ENCODE results near the gene SHC2. TPM values are rescaled to one million over a fixed set of nuclear protein-coding genes. Genes with fewer than 3 reads are reported as not detected.

SHC2 gene
- total and polyA plus RNA-seq, 2 donors (not counting 3 experiments of a cell fraction or from before 2014, with no cell fraction given): 7.5 to 11.8 TPM

DNA sequence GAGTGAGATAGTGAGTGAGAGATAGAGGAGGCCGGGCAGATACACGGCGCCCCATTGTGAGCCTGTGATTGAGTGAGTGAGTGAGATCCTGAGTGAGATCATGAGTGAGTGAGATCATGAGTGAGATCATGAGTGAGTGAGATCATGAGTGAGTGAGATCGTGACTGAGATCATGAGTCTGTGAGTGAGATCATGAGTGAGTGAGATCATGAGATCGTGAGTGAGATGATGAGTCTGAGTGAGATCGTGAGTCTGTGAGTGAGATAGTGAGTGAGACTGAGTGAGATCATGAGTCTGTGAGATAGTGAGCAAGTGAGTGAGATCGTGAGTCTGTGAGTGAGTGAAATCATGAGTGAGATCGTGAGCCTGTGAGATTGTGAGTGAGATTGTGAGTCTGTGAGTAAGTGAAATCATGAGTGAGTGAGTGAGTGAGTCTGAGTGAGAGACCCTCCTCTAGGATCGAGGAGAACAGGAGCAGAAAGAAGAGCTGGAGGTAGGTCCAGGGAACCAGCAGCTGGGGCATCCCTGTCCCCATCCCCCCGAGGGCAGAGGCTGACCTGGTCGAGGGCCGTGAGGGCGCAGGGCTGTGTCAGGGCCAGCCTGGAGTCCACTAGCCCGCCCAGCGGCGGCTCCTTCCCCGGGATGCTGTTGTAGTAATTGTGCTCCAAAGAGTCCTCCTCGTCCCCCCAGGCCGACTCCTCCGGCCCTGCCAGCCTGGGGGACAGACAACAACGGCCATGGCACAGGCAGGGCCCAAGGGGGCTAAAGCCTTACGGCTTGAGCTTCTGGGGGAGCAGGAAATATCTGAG is 26.5 kb downstream of the SHC2 start:
- no TSS peak for BruUV-seq (replicated peaks)
- DNase-seq (ENCODE audit: low read depth, low spot score): no peak
- Histone ChIP-seq H3K9me1 (replicated peaks; ENCODE audit: control insufficient read depth, extremely low read depth, insufficient read depth, low read length) (no peaks in the 10 kb centered on the region), H3K9ac (replicated peaks; ENCODE audit: extremely low read depth, insufficient read depth, low read length) (no peak overlapping the region), H3K4me3 (replicated peaks in 1 of 3; ENCODE audit: insufficient read depth in 1 of 3, low read depth in 1 of 3, low read length in 3 of 3) (no peak overlapping the region), H3K36me3 (ENCODE audit: control insufficient read depth in 2 of 2, extremely low read depth in 1 of 2, insufficient read depth in 2 of 2, low read length in 2 of 2) (no peaks in the 10 kb centered on the region), H3K27me3 (ENCODE audit: control insufficient read depth in 2 of 2, insufficient read depth in 2 of 2, low read length in 2 of 2) (no peaks in the 10 kb centered on the region), H3K4me1 (ENCODE audit: control insufficient read depth, extremely low read depth, insufficient read depth, low read length) (no peaks in the 10 kb centered on the region), H3K4me2 (ENCODE audit: insufficient read depth, low read length) (no peak overlapping the region), H3K79me2 (ENCODE audit: control insufficient read depth, insufficient read depth, low read length) (no peaks in the 10 kb centered on the region), H2AFZ (ENCODE audit: low read depth, low read length) (no peak overlapping the region), H3K9me3 (replicated peaks; ENCODE audit: control insufficient read depth, insufficient read depth, low read length) (no peaks in the 10 kb centered on the region), H3K27ac (ENCODE audit: insufficient read depth, low read depth, low read length) (no peak overlapping the region), H4K20me1 (replicated peaks; ENCODE audit: control insufficient read depth, extremely low read depth, insufficient read depth, low read length) (no peaks in the 10 kb centered on the region)
- ChIA-PET POLR2A (no interaction called here), CTCF (no interaction called here)
- intact Hi-C loops (cut with micrococcal nuclease): no loop called here
- dilution Hi-C loops (cut with MboI; ENCODE audit: extremely low pct_ligation_motif_present, low sequenced_read_pairs): no loop called here
- TF ChIP-seq MYC (IDR thresholded peaks at IDR 0.05; ENCODE audit: low read depth, low read length): no peak
- TF ChIP-seq POLR2A (IDR thresholded peaks at IDR 0.05; ENCODE audit: low read depth, low read length): no peak
- TF ChIP-seq JUN (IDR thresholded peaks at IDR 0.05; ENCODE audit: borderline replicate concordance, insufficient read depth, insufficient read length, low read depth): no peak
- TF ChIP-seq EZH2 (IDR thresholded peaks at IDR 0.05; ENCODE audit: borderline replicate concordance, low read depth, low read length, severe bottlenecking): no peak
- no peak for TF ChIP-seq FOS (IDR thresholded peaks at IDR 0.05; ENCODE audit: borderline replicate concordance, insufficient read depth, low read length)
- TF ChIP-seq, protein P1, sequence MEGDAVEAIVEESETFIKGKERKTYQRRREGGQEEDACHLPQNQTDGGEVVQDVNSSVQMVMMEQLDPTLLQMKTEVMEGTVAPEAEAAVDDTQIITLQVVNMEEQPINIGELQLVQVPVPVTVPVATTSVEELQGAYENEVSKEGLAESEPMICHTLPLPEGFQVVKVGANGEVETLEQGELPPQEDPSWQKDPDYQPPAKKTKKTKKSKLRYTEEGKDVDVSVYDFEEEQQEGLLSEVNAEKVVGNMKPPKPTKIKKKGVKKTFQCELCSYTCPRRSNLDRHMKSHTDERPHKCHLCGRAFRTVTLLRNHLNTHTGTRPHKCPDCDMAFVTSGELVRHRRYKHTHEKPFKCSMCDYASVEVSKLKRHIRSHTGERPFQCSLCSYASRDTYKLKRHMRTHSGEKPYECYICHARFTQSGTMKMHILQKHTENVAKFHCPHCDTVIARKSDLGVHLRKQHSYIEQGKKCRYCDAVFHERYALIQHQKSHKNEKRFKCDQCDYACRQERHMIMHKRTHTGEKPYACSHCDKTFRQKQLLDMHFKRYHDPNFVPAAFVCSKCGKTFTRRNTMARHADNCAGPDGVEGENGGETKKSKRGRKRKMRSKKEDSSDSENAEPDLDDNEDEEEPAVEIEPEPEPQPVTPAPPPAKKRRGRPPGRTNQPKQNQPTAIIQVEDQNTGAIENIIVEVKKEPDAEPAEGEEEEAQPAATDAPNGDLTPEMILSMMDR (IDR thresholded peaks at IDR 0.05; ENCODE audit: extremely low read depth in 1 of 2, insufficient read depth in 1 of 2, low read depth in 1 of 2, low read length in 2 of 2): no peak
- no peak for TF ChIP-seq POLR2AphosphoS5 (IDR thresholded peaks at IDR 0.05; ENCODE audit: insufficient read depth, low read depth, low read length)
- TF ChIP-seq, protein P2, sequence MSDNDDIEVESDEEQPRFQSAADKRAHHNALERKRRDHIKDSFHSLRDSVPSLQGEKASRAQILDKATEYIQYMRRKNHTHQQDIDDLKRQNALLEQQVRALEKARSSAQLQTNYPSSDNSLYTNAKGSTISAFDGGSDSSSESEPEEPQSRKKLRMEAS (IDR thresholded peaks at IDR 0.05; ENCODE audit: insufficient read depth, insufficient read length): no peak
- TF ChIP-seq GATA2 (IDR thresholded peaks at IDR 0.05; ENCODE audit: insufficient read depth, insufficient read length, low read depth, low read length): no peak
- FAIRE-seq: no peak

Data from endothelial cell of umbilical vein (primary cell).